OCI-LY7 (cell line): ENCODE measurements around the gene GDF2. TPM values are rescaled to one million over a fixed set of nuclear protein-coding genes. Genes with fewer than 3 reads are reported as not detected.

Experiments
- BruUV-seq: library from RNA; stranded (reverse); fragments of 400-500 nt; replicated peaks from 2 replicates; lab custom pipeline; 2021; lab: Mats Ljungman, UMichigan
- CTCF ChIA-PET: fragments of 300-600 bp; sonication (Branson Sonifier 250); formaldehyde crosslinking; loops from one replicate; lab custom pipeline; 2022; ENCODE audit warnings: antibody characterized with exemption; ENCODE audit not compliant: unreplicated experiment; lab: Charles Lee
- POLR2A ChIA-PET: fragments of 300-600 bp; sonication (Branson Sonifier 250); formaldehyde crosslinking; loops from one replicate; lab custom pipeline; 2022; ENCODE audit warnings: antibody characterized with exemption; lab: Charles Lee
- DNase-seq: peaks from one replicate; pipeline ENCODE4 v3.0.0-alpha.2; 2015; ENCODE audit warnings: low spot score
- H2AFZ ChIP-seq: fragments of 200-600 bp; sonication (generic), shearing (Covaris generic); 2 replicates; pipeline ENCODE4 v1.6.1; 2014; ENCODE audit warnings: mild to moderate bottlenecking, antibody characterized with exemption, low read length, moderate library complexity
- H3K27ac ChIP-seq: fragments of 200-600 bp; sonication (generic); 2 replicates; pipeline ENCODE4 v1.5.1; 2014; ENCODE audit warnings: mixed run types, low read depth, mild to moderate bottlenecking, moderate library complexity, low read length, inconsistent platforms; ENCODE audit not compliant: poor library complexity, severe bottlenecking
- H3K36me3 ChIP-seq: fragments of 200-600 bp; sonication (generic); 2 replicates; pipeline ENCODE4 v1.6.1; 2014; ENCODE audit warnings: mild to moderate bottlenecking, antibody characterized with exemption, low read length, moderate library complexity, mixed read lengths; ENCODE audit not compliant: insufficient read depth
- H3K4me1 ChIP-seq: fragments of 200-600 bp; sonication (generic); 2 replicates; pipeline ENCODE4 v1.5.1; 2014; ENCODE audit warnings: mild to moderate bottlenecking, low read length; ENCODE audit not compliant: insufficient read depth, poor library complexity, severe bottlenecking
- H3K4me2 ChIP-seq: fragments of 200-600 bp; sonication (generic); 2 replicates; pipeline ENCODE4 v1.6.1; 2014; ENCODE audit warnings: mild to moderate bottlenecking, low read length
- H3K4me3 ChIP-seq: fragments of 200-600 bp; sonication (generic); 2 replicates; pipeline ENCODE4 v1.5.1; 2014; ENCODE audit warnings: mild to moderate bottlenecking, low read depth, low read length; ENCODE audit not compliant: poor library complexity, severe bottlenecking
- H3K79me2 ChIP-seq: fragments of 200-600 bp; sonication (generic); 2 replicates; pipeline ENCODE4 v1.6.1; 2016; ENCODE audit warnings: low read depth, mild to moderate bottlenecking, low read length, moderate library complexity, mixed read lengths; ENCODE audit not compliant: insufficient read depth
- H3K9me2 ChIP-seq: fragments of 200-600 bp; sonication (generic); 2 replicates; pipeline ENCODE4 v1.6.1; 2016; ENCODE audit warnings: mild to moderate bottlenecking, low read length, mixed read lengths; ENCODE audit not compliant: insufficient read depth
- H3K9me3 ChIP-seq: fragments of 200-600 bp; sonication (generic); 2 replicates; pipeline ENCODE4 v1.6.1; 2014; ENCODE audit warnings: mild to moderate bottlenecking, mixed run types, low read length, mixed read lengths
- H4K20me1 ChIP-seq: fragments of 200-600 bp; sonication (generic); 2 replicates; pipeline ENCODE4 v1.6.1; 2014; ENCODE audit warnings: mild to moderate bottlenecking, antibody characterized with exemption, low read length, moderate library complexity, mixed read lengths; ENCODE audit not compliant: insufficient read depth
- CTCF ChIP-seq: fragments of 200-600 bp; sonication (generic); conservative IDR thresholded peaks from 2 replicates; pipeline ENCODE4 v1.5.1; 2014; ENCODE audit warnings: mild to moderate bottlenecking, antibody characterized with exemption, low read length, moderate library complexity, mixed read lengths
- EZH2phosphoT487 ChIP-seq: fragments of 200-600 bp; sonication (generic); IDR thresholded peaks from 2 replicates; pipeline ENCODE4 v1.6.1; 2018; ENCODE audit warnings: low read depth, borderline replicate concordance, mild to moderate bottlenecking, mixed run types, antibody characterized with exemption, low read length, moderate library complexity, mixed read lengths
- intact Hi-C: fragments of 100-400 bp; cut with micrococcal nuclease; formaldehyde crosslinking; loops from one replicate; pipeline ENCODE4 v1.10.0; 2022; ENCODE audit not compliant: unreplicated experiment
- total RNA-seq, 2 experiments: library from RNA; depleted of rRNA in 1 of 2; stranded (reverse); fragments of >200 nt in 1 of 2; shearing (Covaris generic) in 1 of 2; gene quantifications; 2 replicates each; pipeline ENCODE4 v1.2.3, GENCODE V29; 2014 to 2022

Gene GDF2
- total RNA-seq, 2 experiments from 2014 or later, result not detected

- ChIA-PET POLR2A (no interaction called here), CTCF (no interaction called here)
- BruUV-seq, result no TSS peak
- H3K9me2 ChIP-seq, result no peaks in the 10 kb centered on the region
- H3K27ac ChIP-seq, result no peak overlapping the region
- H2AFZ ChIP-seq, result no peak overlapping the region
- no peaks in the 10 kb centered on the region for H4K20me1 ChIP-seq
- H3K4me3 ChIP-seq, result no peak overlapping the region
- TF ChIP-seq EZH2phosphoT487 (no peak), CTCF (no peak)
- no peaks in the 10 kb centered on the region for H3K4me1 ChIP-seq
- no peak for DNase-seq
- intact Hi-C loops, result no loop called here
- H3K79me2 ChIP-seq, result no peaks in the 10 kb centered on the region
- no peaks in the 10 kb centered on the region for H3K36me3 ChIP-seq
- no peak overlapping the region for H3K4me2 ChIP-seq
- H3K9me3 ChIP-seq, result no peaks in the 10 kb centered on the region
Measured at GRCh38 chr10:47285381-47286115, 36.7 kb upstream of the GDF2 start.

GRCh38 chr10:47286116-47286505, 36.1 kb upstream of the GDF2 start:
- BruUV-seq, result no TSS peak
- TF ChIP-seq CTCF (no peak), EZH2phosphoT487 (no peak)
- no peak for DNase-seq
- Histone ChIP-seq H2AFZ (no peak overlapping the region), H3K4me1 (no peaks in the 10 kb centered on the region), H3K9me3 (no peaks in the 10 kb centered on the region), H3K27ac (no peak overlapping the region), H3K4me3 (no peak overlapping the region), H3K9me2 (no peaks in the 10 kb centered on the region), H3K4me2 (no peak overlapping the region), H3K36me3 (no peaks in the 10 kb centered on the region), H4K20me1 (no peaks in the 10 kb centered on the region), H3K79me2 (no peaks in the 10 kb centered on the region)
- ChIA-PET POLR2A (no interaction called here), CTCF (interaction anchor here (1.1 kb wide), 1 partner anchor 239 kb away, joined by 3 read pairs; no protein-coding TSS in a partner anchor)
- intact Hi-C loops, result no loop called here

- Histone ChIP-seq H3K4me1 (no peaks in the 10 kb centered on the region), H2AFZ (no peak overlapping the region), H3K9me2 (no peaks in the 10 kb centered on the region), H3K36me3 (no peaks in the 10 kb centered on the region), H3K79me2 (no peaks in the 10 kb centered on the region), H3K4me2 (no peak overlapping the region), H3K27ac (no peak overlapping the region), H3K9me3 (no peaks in the 10 kb centered on the region), H3K4me3 (no peak overlapping the region), H4K20me1 (no peaks in the 10 kb centered on the region)
- intact Hi-C loops, result no loop called here
- ChIA-PET CTCF (interaction anchor here (0.8 to 1.1 kb wide), 2 partner anchors 32 to 239 kb away, joined by 3 to 4 read pairs; no protein-coding TSS in a partner anchor), POLR2A (no interaction called here)
- no peak for DNase-seq
- no peak for TF ChIP-seq EZH2phosphoT487
- TF ChIP-seq CTCF, result no peak
- no TSS peak for BruUV-seq
Measured at GRCh38 chr10:47286591-47287315, 35.5 kb upstream of the GDF2 start.
